Aorta (tissue), 5 donors: Measurements from ENCODE around the gene MYL7. TPM values are rescaled to one million over a fixed set of nuclear protein-coding genes. Genes with fewer than 3 reads are reported as not detected.
"Not testable (repeated sequence)": the region's sequence is repeated elsewhere in the genome, so short reads cannot be mapped to it uniquely, and the experiment has no call there.

Source experiments
- ATAC-seq: fragments of 200-7000 bp; cut with Tn5 transposase; one replicate; pipeline ENCODE4 v1.9.1; 2022; ENCODE audit warnings: moderate library complexity; ENCODE audit not compliant: low FRiP score
- DNase-seq, 2 donors: peaks; one replicate each; pipeline ENCODE4 v3.0.0-alpha.2; 2020
- H3K27ac ChIP-seq, 2 donors: one replicate each; pipeline ENCODE4 v1.5.1; 2013; ENCODE audit warnings: low read length in 2 of 2, mild to moderate bottlenecking in 2 of 2, moderate library complexity in 2 of 2, control low read depth in 1 of 2, inconsistent platforms in 1 of 2, low read depth in 1 of 2
- H3K27me3 ChIP-seq, 2 donors: one replicate each; pipeline ENCODE4 v1.6.1; 2013; ENCODE audit warnings: control low read depth in 1 of 2, low read length in 1 of 2, mild to moderate bottlenecking in 1 of 2, moderate library complexity in 1 of 2; ENCODE audit not compliant: insufficient read depth in 2 of 2, control insufficient read depth in 1 of 2
- H3K36me3 ChIP-seq, 2 donors: one replicate each; pipeline ENCODE4 v1.6.1; 2013; ENCODE audit warnings: control low read depth in 1 of 2, low read length in 1 of 2, mild to moderate bottlenecking in 1 of 2; ENCODE audit not compliant: insufficient read depth in 2 of 2, control insufficient read depth in 1 of 2
- H3K4me1 ChIP-seq, 2 donors: one replicate each; pipeline ENCODE4 v1.6.1; 2013; ENCODE audit warnings: low read length in 2 of 2, control low read depth in 1 of 2, mild to moderate bottlenecking in 1 of 2, moderate library complexity in 1 of 2; ENCODE audit not compliant: insufficient read depth in 2 of 2, control insufficient read depth in 1 of 2
- H3K4me3 ChIP-seq, 2 donors: one replicate each; pipeline ENCODE4 v1.5.1; 2013; ENCODE audit warnings: low read length in 2 of 2, control low read depth in 1 of 2, mild to moderate bottlenecking in 1 of 2
- H3K9me3 ChIP-seq: one replicate; pipeline ENCODE4 v1.6.1; 2013; ENCODE audit warnings: mild to moderate bottlenecking, low read length; ENCODE audit not compliant: control insufficient read depth
- WGBS, 2 donors: extraction: QIAGEN DNeasy Blood & Tissue Kit; methylation state at CpG; one replicate each; pipeline ENCODE4 v1.1.7; 2013; 5-methylcytosine and 5-hydroxymethylcytosine counted together
- intact Hi-C, 2 donors: fragments of 100-400 bp; cut with DNase I; formaldehyde crosslinking; loops; one replicate each; pipeline versions ENCODE4 v1.14.2 to v1.15.0; 2022
- polyA plus RNA-seq, 2 donors: library from polyadenylated mRNA; stranded (reverse); fragments of 200-250 nt; gene quantifications; one replicate each; pipeline ENCODE4 v1.2.3, GENCODE V29; 2013
- total RNA-seq, 2 donors: library from RNA; stranded (reverse); fragmentation: NEBNext Ultra II Directional; extraction: Animal tissue kit (Norgen Biotek cat#: 25700); gene quantifications; one replicate each; pipeline ENCODE4 v1.2.1, GENCODE V29; 2021
- donor health status: healthy with polysubstance abuse.
- donor health status: Bipolar disorder and iron deficiency.
- donor health status: DM: no; HTN: no; CAD: no.
- donor health status: DM: no; HTN: no; CAD: no.
- donor health status: DM: yes; HTN: yes; CAD: no.

MYL7 gene
- total and polyA plus RNA-seq, 4 donors = 2.6 to 4.1 TPM; not detected in 2

- H3K4me3 ChIP-seq = no peak overlapping the region
- no peak overlapping the region for H3K27ac ChIP-seq
- ATAC-seq (no peak), DNase-seq (no peak)
- H3K27me3 ChIP-seq = no peaks in the 10 kb centered on the region
- H3K4me1 ChIP-seq = no peaks in the 10 kb centered on the region
- no peaks in the 10 kb centered on the region for H3K36me3 ChIP-seq
- WGBS, 2 donors = 91 to 93% methylated on average over 2 of the region's 2 CpGs
- intact Hi-C loops = no loop called here
- H3K9me3 ChIP-seq = peaks cover 12% of the 10 kb centered on the region
Measured at GRCh38 chr7:44184873-44185446, 43.8 kb upstream of the MYL7 start.

GRCh38 chr7:44184206-44184872 lies 43.2 kb upstream of the MYL7 start:
- H3K27me3 ChIP-seq = no peaks in the 10 kb centered on the region
- no peak for DNase-seq
- no peak overlapping the region for H3K27ac ChIP-seq
- no peaks in the 10 kb centered on the region for H3K4me1 ChIP-seq
- H3K9me3 ChIP-seq = peaks cover 12% of the 10 kb centered on the region
- no peak overlapping the region for H3K4me3 ChIP-seq
- 74 to 76% methylated on average over 16 of the region's 16 CpGs for WGBS, 2 donors
- no peak for ATAC-seq
- no peaks in the 10 kb centered on the region for H3K36me3 ChIP-seq
- intact Hi-C loops = no loop called here

GRCh38 chr7:44183386-44183785 lies 42.3 kb upstream of the MYL7 start:
- Histone ChIP-seq H3K36me3 (no peaks in the 10 kb centered on the region), H3K9me3 (peaks cover 12% of the 10 kb centered on the region), H3K4me1 (no peaks in the 10 kb centered on the region), H3K27me3 (no peaks in the 10 kb centered on the region), H3K4me3 (no peak overlapping the region), H3K27ac (no peak overlapping the region)
- DNase-seq (no peak), ATAC-seq (no peak)
- 38 to 47% methylated on average over 2 of the region's 2 CpGs for WGBS, 2 donors
- intact Hi-C loops = no loop called here

- intact Hi-C loops = no loop called here
- H3K4me3 ChIP-seq = no peak overlapping the region
- H3K27ac ChIP-seq = no peak overlapping the region
- ATAC-seq (no peak), DNase-seq (no peak)
- no peaks in the 10 kb centered on the region for H3K27me3 ChIP-seq
- H3K4me1 ChIP-seq = no peaks in the 10 kb centered on the region
- 76 to 84% methylated on average over 5 of the region's 5 CpGs for WGBS, 2 donors
- no peaks in the 10 kb centered on the region for H3K36me3 ChIP-seq
- H3K9me3 ChIP-seq = peaks cover 12% of the 10 kb centered on the region
Measured at GRCh38 chr7:44182827-44183226, 41.7 kb upstream of the MYL7 start.

- 66 to 70% methylated on average over 3 of the region's 3 CpGs for WGBS, 2 donors
- Histone ChIP-seq H3K27ac (no peak overlapping the region), H3K4me3 (no peak overlapping the region), H3K27me3 (no peaks in the 10 kb centered on the region), H3K36me3 (no peaks in the 10 kb centered on the region), H3K9me3 (peaks cover 12% of the 10 kb centered on the region), H3K4me1 (no peaks in the 10 kb centered on the region)
- no peak for ATAC-seq
- intact Hi-C loops = no loop called here
- DNase-seq = no peak
Measured at GRCh38 chr7:44180631-44181030, 39.5 kb upstream of the MYL7 start.

GRCh38 chr7:44177570-44178131 lies 36.5 kb upstream of the MYL7 start:
- DNase-seq (no peak), ATAC-seq (no peak)
- Histone ChIP-seq H3K4me1 (no peaks in the 10 kb centered on the region), H3K27me3 (no peaks in the 10 kb centered on the region), H3K9me3 (peaks cover 7% of the 10 kb centered on the region), H3K4me3 (no peak overlapping the region), H3K27ac (peak overlapping the region in 1 of 2 donors; percentile 15), H3K36me3 (no peaks in the 10 kb centered on the region)
- 12 to 20% methylated on average over 4 of the region's 4 CpGs for WGBS, 2 donors
- intact Hi-C loops = no loop called here

GRCh38 chr7:44176486-44176885 lies 35.4 kb upstream of the MYL7 start:
- peak in 1 of 2 donors; percentile 28 for DNase-seq
- no peak for ATAC-seq
- peaks cover under 1% of the 10 kb centered on the region for H3K9me3 ChIP-seq
- no peak overlapping the region for H3K4me3 ChIP-seq
- no peaks in the 10 kb centered on the region for H3K36me3 ChIP-seq
- H3K4me1 ChIP-seq = no peaks in the 10 kb centered on the region
- intact Hi-C loops = no loop called here
- WGBS, 2 donors = 89 to 92% methylated on average over 7 of the region's 7 CpGs
- H3K27me3 ChIP-seq = no peaks in the 10 kb centered on the region
- H3K27ac ChIP-seq = no peak overlapping the region

- intact Hi-C loops = no loop called here
- no peaks in the 10 kb centered on the region for H3K9me3 ChIP-seq
- peak in 1 of 2 donors; percentile 39 for DNase-seq
- no peak for ATAC-seq
- H3K4me1 ChIP-seq = no peaks in the 10 kb centered on the region
- 84 to 95% methylated on average over 3 of the region's 3 CpGs for WGBS, 2 donors
- no peaks in the 10 kb centered on the region for H3K36me3 ChIP-seq
- no peaks in the 10 kb centered on the region for H3K27me3 ChIP-seq
- H3K27ac ChIP-seq = no peak overlapping the region
- no peak overlapping the region for H3K4me3 ChIP-seq
Measured at GRCh38 chr7:44175730-44176129, 34.6 kb upstream of the MYL7 start.

- 72 to 78% methylated on average over 1 of the region's 1 CpG for WGBS, 2 donors
- intact Hi-C loops, DNase-seq, H3K4me3 ChIP-seq, ATAC-seq, H3K27ac ChIP-seq, H3K4me1 ChIP-seq, H3K27me3 ChIP-seq, H3K9me3 ChIP-seq, H3K36me3 ChIP-seq: not testable (repeated sequence)
Measured at GRCh38 chr7:44174694-44174948, 33.5 kb upstream of the MYL7 start.
